GM12801 (cell line): ENCODE measurements around the gene ZNF593OS.

Experiments used
- TF ChIP-seq, protein P1 (sequence below): IDR thresholded peaks from one replicate; pipeline ENCODE4 v1.5.1; 2011; ENCODE audit warnings: control low read depth; ENCODE audit not compliant: insufficient read length; ENCODE audit errors: extremely low read depth

ZNF593OS gene

GRCh38 chr1:26182383-26182696, 10.7 kb upstream of the ZNF593OS start:
- TF ChIP-seq, protein P1, sequence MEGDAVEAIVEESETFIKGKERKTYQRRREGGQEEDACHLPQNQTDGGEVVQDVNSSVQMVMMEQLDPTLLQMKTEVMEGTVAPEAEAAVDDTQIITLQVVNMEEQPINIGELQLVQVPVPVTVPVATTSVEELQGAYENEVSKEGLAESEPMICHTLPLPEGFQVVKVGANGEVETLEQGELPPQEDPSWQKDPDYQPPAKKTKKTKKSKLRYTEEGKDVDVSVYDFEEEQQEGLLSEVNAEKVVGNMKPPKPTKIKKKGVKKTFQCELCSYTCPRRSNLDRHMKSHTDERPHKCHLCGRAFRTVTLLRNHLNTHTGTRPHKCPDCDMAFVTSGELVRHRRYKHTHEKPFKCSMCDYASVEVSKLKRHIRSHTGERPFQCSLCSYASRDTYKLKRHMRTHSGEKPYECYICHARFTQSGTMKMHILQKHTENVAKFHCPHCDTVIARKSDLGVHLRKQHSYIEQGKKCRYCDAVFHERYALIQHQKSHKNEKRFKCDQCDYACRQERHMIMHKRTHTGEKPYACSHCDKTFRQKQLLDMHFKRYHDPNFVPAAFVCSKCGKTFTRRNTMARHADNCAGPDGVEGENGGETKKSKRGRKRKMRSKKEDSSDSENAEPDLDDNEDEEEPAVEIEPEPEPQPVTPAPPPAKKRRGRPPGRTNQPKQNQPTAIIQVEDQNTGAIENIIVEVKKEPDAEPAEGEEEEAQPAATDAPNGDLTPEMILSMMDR, result no peak

GRCh38 chr1:26181586-26182382, 10.2 kb upstream of the ZNF593OS start:
- TF ChIP-seq, protein P1, result no peak

- TF ChIP-seq, protein P1, result no peak
These were observed 8.4 kb upstream of the ZNF593OS start for GRCh38 chr1:26180010-26180506.

GRCh38 chr1:26177182-26177684, 5.6 kb upstream of the ZNF593OS start, which contains the start of gene CNKSR1:
TSS of gene CNKSR1 (plus strand) at chr1:26177491. CDS start at chr1:26177548, 57 bp downstream.
- TF ChIP-seq, protein P1, result no peak

- TF ChIP-seq, protein P1, result no peak
These were observed 3.7 kb upstream of the ZNF593OS start for GRCh38 chr1:26175346-26175745.

DNA sequence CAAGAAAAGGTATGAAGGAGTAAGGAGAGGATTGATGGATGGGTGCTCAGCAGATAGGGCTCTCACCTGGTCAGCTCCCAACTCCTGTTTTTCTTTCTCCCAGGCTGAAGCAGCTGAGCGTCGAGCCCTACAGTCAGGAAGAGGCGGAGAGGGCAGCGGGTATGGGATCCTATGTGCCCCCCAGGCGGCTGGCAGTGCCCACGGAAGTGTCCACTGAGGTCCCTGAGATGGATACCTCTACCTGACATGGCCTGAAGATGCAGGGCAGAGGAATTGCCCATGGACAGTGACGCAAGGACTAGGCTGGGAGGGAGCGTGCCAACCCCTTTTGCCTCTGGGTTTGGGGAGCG, 1.2 kb downstream of the ZNF593OS start:
- TF ChIP-seq, protein P1, result no peak

- TF ChIP-seq, protein P1, result no peak
These were observed 1.8 kb downstream of the ZNF593OS start, which contains the start of gene ZNF593 for GRCh38 chr1:26169669-26170471. TSS of gene ZNF593 (plus strand) at chr1:26169908. CDS start at chr1:26169984, 76 bp downstream.
